NOMO-1 (cell line): ENCODE measurements around the gene OSM.
"Not testable (repeated sequence)": the region's sequence is repeated elsewhere in the genome, so short reads cannot be mapped to it uniquely, and the experiment has no call there.

Source experiments
- DNase-seq, 2 experiments: peaks; one replicate each; lab custom pipeline; 2025; ENCODE audit not compliant: unreplicated experiment in 2 of 2; lab: John Stamatoyannopoulos, UW

The OSM gene

DNA sequence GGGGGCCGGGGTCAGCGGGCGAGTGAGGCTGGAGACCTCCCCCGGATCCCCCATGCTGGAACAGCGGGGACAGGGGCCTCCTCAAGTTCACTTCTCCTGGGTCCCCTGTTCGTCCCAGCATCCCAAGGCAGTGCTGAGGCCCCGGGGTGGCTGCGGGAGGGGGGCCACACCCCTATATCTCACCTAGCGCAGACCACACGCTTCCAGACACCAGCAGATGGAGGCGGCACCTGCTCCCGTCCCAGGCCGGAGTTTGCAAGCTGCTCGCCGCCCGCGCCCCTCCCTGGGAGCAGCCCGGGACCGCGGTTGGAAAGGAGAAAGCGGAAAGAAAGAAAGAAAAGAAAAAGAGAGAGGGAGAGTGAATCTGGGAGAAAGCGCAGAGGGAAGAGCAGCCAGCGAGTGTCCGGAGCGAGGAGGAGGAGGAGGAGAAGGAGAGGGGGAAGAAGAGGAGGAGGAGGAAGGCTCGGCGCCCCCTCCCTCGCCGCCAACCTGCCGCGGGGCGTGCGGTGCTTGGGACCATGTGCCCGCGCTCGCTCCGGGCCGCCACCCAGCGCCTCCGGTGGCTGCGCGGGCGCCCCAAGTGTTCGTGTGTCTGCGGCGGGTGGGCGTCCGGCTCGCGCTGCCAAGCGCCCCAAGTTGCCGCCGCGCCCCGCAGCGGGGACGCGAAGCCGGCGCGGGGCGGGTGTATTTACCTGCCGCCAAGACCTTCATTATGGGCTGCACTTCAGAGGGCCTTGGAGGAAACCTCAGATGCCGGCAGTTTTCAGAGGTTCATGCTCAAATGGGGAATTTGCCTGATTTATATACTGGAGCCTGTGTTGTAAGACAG lies 20.5 kb downstream of the OSM start, which contains the start of gene LIF:
TSS of gene LIF (minus strand) at position 775 of the 829 bp plus-strand sequence. CDS start at position 711, 64 bp downstream.
- DNase-seq = peak; percentile 24 to 52

DNA sequence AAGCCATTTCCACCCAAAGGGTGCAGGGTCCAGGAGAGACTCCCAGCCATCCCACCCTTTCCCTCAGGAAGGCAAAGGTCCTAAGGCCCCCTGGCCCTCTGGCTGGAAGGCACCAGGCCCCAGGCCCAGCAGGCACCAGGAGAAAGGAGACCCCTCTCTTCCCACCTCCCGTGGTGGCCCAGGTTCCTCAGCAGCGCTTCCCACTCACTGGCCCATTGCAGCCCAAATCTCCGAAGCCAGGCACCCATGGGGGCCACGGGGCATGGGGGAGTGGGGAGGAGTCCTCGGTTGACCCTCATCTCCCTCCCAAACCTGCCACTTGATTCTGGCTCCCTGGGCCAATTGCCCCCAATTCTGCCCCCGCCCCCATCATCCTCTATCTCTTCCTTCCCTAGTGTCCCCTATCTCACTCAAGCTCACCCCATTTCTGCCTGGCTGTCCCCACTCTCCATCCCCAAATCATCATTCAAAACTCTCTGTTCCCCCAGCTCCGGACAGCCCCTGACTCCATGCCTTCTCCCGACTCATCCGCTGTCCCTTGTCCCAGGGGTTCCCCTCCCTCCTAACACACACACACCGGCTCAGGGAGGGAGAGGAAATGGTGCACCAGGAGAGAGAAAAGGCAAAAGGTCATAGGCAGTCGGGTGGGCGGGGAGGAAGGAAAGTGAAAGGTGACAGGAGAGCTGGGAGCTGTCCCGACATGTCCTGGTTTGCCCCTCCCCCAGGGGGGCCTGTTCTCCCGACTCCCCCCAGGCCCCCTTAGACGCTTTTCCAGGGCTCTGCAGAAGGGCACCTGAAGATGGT lies 21.3 kb downstream of the OSM start:
- DNase-seq = no peak

DNA sequence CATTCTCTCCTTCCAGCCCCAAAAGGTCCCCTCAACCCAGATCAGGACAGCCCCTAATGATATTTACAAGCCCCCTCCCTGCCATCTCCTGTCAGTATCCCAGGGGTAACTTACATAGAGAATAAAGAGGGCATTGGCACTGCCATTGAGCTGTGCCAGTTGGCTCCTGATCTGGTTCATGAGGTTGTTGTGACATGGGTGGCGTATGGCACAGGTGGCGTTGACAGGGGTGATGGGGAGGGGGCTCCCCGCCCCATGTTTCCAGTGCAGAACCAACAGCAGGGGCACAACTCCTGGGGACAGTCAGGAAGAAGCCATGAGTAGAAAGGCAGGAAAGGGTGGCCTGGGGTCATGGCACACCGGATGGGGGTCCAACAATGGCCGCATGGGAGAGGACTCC lies 22.0 kb downstream of the OSM start:
- DNase-seq = no peak

DNA sequence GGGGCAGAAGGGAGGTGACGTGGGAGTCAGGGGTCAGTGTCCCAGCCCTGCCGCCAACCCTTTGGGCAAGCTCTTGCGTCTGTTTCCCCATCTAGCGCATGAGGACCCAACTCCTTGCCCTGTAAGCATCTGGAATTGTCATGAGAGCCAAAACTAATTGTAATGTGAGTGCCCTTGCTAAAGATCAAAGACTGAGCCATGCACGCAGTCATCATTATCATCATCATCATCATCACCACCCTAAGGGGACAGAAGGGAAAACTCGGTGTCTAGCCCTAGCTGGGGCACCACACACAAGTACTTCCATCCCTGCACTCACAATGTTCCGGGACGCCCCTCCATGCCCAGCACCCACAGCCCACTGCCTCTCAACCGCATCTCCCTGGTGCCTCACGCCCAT lies 22.6 kb downstream of the OSM start:
- DNase-seq = no peak

DNA sequence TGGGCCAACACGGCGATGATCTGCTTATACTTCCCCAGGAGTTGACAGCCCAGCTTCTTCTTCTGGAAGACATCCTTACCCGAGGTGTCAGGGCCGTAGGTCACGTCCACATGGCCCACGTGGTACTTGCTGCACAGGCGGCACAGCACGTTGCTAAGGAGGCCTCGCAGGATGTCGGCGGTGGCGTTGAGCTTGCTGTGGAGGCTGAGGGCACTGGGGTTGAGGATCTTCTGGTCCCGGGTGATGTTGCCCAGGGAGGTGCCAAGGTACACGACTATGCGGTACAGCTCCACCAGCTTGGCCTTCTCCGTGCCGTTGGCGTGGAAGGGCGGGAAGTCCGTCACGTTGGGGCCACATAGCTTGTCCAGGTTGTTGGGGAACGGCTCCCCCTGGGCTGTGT lies 23.0 kb downstream of the OSM start:
- DNase-seq = no peak

DNA sequence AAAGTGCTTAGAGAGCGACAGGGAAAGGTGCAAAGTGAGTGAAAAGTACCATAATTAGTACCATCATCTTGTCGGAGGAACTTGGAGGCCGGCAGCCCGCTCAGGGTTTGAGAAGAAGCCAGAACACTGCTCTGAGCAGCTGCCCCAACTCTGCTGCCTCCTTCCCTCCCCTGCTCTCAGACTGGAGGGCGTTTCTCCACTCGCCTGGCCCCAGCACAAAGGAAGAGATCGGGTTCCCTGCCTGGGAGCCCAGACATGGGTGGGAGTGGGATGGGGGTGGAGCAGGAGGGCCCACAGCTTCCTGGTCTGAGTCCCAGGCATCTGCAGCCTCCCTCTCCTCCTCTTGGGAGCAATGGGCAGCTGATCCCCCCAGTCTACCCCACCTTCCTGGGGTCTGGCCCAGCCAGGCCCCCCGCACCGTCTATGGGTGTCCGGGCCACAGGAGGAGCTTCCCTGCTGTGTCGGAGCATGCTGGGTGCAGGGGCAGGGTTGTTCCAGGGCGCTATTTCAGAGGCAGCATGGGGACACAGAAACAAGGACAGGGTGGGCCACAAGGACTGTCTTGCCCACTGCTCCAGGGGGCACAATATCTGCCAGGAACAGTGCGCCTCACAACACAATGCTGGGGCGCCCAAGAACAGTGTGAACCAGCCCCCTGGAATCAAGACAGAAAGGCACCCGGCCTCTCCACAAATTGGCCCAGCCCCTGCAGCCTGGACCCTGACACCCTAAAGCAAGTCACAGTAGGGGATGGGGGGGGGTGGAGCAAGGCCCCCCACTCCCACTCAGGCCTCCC lies 24.9 kb downstream of the OSM start:
- DNase-seq = no peak

DNA sequence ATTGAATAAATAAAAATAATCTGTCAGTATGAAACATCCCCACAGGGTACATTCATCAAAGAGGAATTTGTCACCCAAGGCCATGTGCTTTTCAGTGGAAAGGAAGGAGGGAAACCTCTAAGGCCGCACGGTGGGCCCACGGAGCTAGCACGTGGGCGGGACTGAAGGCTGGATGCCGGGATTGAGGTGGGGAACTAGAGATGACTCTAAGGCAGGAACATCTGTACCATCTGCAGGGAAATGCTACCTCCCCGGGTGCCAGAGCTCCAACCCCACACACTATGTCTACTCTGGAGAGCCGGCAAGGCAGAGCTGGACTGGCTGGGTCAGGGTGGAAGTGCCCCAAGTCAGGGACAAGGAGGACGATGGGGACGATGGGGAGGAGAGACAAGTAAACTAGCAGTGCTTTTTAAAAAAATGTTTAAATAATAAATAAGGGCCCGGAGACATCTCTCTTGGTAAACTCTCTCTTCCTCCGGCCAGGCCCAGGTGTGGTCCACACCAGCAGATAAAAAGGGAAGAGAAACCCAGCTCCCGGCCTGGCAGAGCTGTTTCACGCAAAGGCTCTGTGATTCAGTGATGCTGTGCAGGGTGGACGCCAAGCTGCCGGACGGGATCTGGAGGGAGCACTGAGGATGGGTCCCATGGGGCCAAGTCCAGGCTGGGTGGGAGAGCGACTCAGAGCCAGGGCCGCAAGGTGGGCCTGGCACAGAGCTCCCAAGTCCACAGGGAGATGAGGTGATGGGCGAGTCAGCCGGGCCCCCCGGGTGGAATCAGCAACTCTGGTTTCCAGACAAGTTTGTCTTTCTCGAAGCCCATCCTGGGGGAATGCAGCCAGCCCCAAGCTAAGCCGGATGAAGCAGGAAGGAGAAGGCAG lies 25.9 kb downstream of the OSM start:
- peak; percentile 11 to 26 for DNase-seq

DNA sequence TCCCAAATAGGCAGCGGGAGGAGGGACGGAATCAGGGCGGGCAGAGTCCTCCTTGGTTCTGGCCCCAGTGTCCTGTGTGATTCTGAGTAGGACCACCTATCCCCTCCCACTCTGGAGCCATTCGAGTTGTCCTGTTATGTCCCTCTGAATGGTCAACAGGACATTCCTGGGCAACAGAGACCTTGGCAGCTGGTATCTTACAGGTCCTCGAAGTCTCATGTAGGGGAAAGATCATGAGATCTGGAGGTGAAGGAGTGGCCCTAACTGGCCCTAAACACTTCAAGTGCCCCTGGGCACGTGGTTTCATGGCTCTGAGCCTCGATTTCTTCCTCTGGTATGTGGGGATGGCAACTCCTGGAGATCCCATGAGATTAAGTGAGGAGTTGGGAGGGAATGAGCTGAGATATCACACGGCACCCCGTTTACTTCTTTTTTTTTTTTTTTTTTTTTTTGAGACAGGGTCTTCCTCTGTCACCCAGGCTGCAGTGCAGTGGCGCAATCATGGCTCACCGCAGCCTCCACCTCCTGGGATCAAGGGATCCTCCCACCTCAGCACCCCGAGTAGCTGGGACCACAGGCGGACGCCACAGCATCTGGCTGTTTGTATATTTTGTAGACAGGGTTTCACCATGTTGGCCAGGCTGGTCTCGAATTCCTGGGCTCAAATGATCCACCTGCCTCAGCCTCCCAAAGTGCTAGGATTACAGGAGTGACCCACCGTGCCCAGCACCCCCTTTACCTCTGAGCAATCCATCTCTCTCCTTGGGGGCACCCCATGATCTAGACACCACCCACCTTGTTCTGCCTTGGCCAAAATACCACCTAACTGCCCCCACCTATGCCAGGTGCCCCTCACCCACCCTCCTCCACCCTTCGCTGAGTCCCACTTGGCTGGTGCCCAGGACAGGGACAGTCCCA lies 26.9 kb downstream of the OSM start:
- DNase-seq = no peak

DNA sequence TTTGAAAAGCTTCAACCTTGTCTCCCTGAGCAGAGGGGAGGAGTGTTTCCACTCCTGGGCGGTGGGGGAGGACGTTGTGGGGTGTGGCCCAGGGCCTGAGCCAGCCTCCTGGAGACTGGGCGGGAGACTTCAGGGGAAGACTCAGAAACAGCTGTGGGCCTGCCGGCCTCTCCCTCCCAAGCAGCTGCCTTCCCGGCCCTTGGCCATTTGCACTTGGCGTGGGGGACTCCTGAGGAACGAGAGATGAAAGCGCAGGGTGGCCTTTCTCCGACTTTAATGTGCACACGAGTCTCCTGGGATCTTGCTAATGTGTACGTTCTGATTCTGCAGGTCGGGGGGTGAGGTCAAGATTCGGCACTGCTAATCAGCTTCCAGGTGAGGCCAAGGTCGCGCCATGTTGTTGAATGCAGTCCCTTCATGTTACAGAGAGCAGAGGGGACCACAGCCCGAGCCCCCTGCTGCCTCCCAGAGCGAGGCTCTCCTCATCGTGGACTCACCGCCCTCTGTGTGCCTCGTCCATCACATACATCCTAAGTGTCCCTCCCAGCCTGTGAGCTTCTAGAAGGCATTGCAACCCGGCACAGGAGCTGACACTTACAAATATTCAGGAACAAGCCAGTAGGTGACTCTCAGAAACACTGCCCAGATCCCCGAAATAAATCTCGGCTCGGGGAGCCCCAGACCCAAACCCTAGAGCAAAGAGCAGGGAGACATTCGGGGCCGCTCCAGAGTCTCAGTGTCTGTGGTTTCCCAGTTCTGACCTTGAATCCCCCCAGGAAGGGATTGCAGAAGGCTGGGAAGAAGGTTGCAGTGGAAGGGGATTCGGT lies 27.8 kb downstream of the OSM start:
- no peak for DNase-seq

DNA sequence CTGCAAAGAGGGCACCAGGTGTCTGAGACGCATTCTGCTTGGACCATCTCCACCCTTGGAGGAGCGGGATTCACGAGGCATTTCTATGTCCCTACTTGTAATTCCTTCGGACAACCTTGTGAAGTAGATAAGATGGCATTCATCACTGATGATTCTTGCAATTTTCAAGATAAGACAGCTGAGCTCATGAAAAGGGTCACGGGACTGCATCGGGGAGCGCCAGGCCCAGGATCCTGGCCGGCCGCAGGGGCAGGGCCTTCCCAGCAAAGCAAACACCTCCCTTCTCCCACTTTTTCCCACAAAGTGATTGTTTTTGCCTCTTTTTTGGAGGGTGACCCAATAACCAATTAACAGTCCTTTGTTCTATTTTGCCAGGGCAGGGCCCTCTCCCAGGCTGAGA lies 28.5 kb downstream of the OSM start:
- no peak for DNase-seq

DNA sequence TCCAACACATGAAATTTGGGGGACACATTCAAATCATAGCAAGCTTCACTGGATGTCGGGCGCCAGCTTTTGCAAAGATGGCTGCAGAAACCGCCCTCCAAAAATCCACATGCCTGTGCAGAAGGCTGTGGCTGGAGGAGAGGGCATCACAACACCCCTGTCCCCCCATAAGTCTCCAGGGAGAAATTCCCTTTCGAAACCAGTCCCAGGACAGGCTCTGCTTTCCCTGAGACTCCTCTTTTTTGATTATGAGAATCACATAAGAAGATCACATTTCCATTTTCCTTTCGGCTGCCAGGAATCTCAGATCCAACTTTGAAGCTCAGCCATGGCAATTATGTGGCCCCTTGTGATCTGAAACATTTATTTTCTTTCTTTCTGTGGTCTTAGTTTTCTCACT lies 29.8 kb downstream of the OSM start:
- no peak for DNase-seq

DNA sequence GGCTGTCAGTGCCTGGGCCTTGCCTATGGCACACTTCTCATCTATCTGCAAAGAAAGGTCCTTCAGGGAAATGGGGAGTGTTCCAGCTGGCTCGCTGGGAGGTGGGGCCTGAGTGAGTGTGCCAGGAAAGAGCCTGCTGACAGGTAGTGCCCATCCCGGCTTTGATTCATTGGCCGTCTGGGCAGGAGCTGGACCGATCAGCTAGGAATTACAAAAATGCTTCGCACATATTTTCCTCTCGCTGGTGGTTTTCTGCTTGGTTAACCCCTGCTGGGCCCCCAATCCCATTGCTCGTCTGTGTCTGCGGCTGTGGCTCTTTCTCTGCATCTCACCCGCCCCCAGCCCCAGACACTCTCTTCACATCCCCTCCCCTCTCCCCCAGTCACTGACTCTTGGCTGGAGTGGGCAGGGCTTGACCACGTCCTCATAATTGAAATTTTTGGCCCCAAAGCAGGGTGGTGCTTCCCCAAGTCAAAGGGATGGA lies 30.9 kb downstream of the OSM start:
- DNase-seq = no peak

DNA sequence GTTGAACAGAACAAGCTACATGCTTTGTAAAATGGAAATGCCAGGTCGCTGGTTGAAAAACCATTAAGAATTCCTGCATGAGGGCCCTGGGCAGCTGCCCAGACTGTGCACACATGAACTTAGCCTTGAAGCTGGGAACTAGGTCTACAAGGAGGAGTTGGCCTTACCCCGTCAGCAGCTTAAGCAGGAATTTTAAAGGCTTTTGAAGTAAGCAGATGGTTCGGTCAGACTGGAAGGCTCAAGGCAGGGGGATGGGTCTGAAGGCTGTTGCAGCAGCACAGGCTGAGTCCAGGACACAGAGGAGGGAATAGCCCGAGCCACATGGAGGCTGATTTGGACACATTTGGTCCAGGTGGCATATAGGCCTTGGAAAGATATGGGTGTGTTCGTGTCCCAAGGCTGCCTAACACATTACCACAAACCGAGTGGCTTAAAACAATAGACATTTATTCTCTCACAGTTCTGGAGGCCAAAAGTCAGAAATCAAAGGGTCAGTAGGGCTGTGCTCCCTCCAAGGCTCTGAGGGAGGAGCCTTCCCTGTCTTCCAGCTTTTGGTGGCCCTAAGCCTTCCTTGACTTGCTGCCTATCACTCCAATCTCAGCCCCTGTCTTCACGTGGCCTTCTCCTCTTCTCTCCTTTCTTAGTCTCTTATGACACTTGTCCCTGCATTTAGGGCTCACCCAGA lies 31.7 kb downstream of the OSM start:
- no peak for DNase-seq

DNA sequence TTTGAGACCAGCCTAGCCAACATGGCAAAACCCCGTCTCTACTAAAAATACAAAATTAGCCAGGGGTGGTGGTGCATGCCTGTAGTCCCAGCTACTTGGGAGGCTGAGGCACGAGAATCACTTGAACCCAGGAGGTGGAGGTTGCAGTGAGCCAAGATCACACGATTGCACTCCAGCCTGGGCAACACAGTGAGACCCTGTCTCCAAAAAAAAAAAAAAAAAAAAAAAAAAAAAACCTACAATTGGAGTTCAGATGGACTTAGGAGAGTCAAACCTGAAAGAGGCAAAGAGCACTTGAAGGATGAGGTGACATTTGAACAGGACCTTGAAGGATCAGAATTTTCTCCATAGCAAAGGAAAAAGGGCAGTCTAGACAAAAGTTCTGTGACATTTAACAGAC lies 32.3 kb downstream of the OSM start:
- not testable (repeated sequence) for DNase-seq

DNA sequence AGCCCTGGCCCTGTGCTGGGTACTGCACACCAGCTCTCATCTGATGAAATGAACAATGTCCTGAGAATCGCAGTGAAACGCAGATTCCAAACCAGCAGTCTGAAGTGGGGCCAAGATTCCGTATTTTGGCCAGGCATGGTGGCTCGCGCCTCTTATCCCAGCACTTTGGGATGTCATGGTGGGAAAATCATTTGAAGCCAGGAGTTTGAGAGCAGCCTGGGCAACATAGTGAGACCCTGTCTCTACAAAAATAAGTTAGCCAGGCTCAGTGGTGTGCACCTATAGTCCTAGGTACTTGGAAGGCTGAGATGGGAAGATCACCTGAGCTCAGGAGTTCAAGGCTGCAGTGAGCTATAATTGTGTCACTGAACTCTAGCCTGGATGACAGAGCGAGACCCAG lies 33.1 kb downstream of the OSM start:
- no peak for DNase-seq

DNA sequence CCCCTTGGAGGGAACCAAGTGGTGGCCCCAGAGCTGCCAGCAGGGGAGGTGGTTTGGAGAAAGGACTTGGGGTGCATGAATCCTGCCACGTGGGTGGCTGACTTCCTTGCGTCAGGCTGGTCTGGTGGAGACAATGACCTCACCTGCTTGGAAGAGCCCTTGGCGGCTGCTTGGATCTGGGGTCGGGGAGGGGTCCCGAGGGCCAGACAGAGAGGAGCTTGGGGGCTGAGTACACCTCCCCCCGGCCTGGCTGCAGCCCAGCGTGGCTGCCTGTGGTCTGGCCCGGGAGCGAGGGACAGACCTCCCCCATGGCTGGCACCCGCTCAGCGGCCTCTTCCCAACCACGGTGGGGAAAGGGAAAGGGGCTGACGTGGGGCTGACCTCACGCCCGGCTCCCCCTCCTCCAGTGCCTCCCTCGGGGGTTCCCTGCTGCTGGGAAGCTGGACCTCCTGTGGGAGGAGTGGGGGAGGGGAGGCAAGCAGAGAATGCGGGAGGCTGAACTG lies 33.9 kb downstream of the OSM start:
- DNase-seq = no peak

DNA sequence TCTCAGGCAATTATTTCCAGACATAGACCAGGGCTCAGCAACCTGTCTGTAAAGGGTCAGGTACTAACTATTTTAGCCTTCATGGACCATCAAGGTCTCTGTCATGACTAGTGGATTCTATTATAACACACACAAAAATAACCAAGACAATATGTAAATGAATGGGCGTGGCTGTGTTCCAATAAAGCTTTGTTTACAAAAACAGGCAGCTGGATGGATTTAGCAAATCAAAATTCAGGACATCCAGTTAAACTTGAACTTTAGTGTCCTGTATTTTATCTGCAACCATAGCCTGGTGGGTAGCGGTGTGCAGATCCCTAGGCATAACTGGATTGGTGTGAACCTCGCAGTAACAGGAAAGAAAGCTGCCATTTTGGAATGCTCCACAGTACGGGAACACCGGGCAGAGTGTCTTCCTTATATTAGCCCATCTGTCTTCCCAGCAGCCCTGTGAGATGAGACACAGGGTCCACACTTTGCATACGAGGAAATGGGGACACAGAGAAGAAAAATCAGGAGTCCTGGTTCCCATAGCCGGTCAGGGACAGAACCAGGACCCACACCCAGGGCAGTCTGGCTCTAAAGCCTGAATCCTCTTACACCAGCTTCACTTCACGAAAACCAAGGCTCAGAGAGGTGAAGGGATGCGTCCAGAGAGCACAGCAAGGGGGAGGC lies 35.7 kb downstream of the OSM start:
- no peak for DNase-seq
